Activated CD8-positive, alpha-beta memory T cell treated with anti-CD3 and anti-CD28 coated beads for 36 hours (primary cell): ENCODE data around the gene COTL1. TPM values are rescaled to one million over a fixed set of nuclear protein-coding genes. Genes with fewer than 3 reads are reported as not detected.

Experiments
- CTCF ChIA-PET: fragments of 350-600 bp; sonication (Branson Sonifier 250); formaldehyde crosslinking; loops from one replicate; lab custom pipeline; 2021; ENCODE audit warnings: antibody characterized with exemption; lab: Charles Lee
- POLR2A ChIA-PET: fragments of 350-600 bp; sonication (Branson Sonifier 250); formaldehyde crosslinking; loops from one replicate; lab custom pipeline; 2021; ENCODE audit warnings: antibody characterized with exemption; lab: Charles Lee
- total RNA-seq, 2 experiments: library from RNA; stranded (reverse); gene quantifications; one replicate each; pipeline ENCODE4 v1.2.3, GENCODE V29; 2021

The COTL1 gene
- total RNA-seq, 2 experiments from 2014 or later = 450 to 456 TPM

DNA sequence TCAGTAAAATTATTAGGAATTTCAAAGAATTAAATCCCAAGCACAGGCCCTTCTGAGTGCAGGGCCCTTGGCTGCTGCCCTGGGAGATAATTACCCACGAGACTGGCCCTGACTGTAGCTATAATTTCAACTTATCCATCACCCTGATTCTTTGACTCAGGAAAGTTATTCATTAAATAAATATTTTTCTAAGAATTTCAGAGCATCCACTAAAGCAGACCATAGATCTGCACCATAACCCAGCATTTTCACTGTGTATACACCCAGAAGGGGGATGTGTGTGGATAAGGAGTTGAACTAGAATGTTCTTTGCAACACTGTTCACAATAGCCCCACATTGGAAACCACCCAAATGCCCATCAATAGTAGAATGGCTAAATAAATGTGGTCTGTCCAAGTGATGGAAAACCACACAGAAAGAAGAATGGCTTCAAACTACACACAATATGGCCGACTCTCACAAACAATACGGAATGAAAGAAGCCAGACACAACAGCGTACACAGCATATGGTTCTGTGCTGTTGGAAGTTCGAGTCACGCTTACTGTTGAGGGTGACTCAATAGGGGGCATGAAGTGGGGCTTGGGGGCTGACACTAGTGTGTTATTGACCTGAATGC is 79.5 kb downstream of the COTL1 start:
- ChIA-PET CTCF (interaction anchor here (0.5 kb wide), 1 partner anchor 54 kb away, joined by 3 read pairs; no protein-coding TSS in a partner anchor), POLR2A (no interaction called here)

DNA sequence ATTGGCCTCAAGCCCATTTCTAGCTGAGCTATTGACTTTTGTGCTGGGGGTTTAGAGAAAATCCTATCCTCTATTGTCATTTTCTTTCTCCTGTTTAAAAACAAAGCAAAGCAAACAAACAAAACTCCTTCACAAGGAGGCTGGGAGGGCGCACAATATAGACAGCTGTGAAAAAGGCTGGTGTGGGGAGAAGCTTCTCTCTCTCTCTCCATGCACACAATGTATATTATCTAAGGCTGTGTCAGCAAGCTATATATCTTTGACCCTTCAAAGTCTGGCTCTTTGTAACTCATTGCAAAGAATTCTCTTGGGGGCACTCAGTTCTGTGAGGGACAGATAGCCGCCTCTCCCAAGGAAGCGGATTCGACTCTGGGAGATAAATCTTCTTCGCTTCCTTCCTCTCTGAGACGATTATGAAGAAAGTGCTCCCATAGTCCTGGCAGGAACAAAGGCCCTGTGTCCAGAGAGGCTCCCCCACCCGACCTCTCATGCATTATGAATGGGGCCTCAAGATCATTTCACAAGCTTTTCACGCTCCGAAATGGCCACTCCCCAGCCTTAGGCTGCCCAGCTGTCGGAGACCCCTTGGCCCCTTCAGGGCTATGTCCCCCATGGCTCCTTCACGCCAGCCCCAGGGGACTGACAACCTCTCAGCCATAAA is 80.3 kb downstream of the COTL1 start:
- ChIA-PET POLR2A (no interaction called here), CTCF (interaction anchor here (0.5 to 1.3 kb wide), 2 partner anchors 31 to 55 kb away, joined by 3 to 4 read pairs; no protein-coding TSS in a partner anchor)

DNA sequence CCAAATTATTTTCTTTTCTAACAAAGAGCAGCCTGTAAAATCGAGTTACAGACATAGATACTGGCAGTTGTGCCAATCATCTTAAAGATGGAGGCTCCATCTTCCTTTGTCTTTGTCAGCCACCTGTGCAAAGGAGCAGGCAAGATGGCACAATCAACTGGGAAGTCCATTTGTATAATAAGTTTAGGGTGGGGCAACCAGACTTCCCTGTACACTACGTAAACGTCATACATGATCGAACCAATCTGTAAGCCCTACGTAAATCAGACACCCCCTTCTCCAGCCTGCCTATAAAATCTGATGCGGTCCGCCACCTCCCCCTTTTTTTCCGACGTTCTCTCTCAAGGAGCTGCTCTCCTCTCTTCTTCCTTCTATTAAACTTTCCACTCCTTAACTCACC is 82.0 kb downstream of the COTL1 start:
- ChIA-PET POLR2A (no interaction called here), CTCF (interaction anchor here (0.6 kb wide), 1 partner anchor 447 kb away, joined by 3 read pairs; no protein-coding TSS in a partner anchor)

DNA sequence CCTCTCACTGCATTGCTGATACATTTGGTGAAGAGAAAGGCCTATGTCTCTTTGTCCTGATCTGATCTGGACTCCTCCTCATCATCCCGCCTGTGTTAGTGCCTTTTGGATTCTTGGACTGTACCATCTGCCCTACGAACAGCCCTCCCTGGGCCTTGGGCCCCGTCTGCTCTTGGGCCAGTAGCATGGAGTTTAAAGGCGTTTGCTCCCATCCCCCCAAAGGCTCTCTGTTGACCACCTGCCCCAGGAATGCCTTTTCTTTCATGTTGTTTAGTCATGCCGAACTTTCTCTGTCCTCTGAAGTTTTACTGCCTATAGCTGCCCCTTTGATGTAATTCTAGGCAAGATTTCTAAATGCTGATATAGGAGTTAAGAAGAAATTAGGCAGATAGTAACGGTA is 82.5 kb downstream of the COTL1 start:
- ChIA-PET POLR2A (no interaction called here), CTCF (interaction anchor here (0.6 kb wide), 1 partner anchor 446 kb away, joined by 3 read pairs; no protein-coding TSS in a partner anchor)

DNA sequence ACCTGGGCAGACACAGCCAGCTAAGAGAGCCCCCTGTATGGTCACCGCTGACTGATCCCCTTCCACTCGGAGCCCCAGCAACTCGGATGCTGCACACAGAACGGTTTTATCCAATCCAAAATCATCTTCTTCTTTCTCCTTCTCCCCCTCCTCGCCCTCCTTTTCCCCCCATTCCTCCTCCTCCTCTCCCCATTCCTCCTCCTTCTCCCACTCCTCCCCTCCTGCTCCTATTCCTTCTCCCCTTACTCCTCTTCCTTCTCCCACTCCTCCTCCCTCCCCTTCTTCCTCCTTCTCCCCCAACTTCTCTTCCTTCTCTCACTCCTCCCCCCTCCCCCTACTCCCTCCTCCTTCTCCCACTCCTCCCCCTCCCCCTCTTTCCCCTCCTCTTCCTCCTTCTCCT is 83.1 kb downstream of the COTL1 start:
- ChIA-PET CTCF (no interaction called here), POLR2A (no interaction called here)

DNA sequence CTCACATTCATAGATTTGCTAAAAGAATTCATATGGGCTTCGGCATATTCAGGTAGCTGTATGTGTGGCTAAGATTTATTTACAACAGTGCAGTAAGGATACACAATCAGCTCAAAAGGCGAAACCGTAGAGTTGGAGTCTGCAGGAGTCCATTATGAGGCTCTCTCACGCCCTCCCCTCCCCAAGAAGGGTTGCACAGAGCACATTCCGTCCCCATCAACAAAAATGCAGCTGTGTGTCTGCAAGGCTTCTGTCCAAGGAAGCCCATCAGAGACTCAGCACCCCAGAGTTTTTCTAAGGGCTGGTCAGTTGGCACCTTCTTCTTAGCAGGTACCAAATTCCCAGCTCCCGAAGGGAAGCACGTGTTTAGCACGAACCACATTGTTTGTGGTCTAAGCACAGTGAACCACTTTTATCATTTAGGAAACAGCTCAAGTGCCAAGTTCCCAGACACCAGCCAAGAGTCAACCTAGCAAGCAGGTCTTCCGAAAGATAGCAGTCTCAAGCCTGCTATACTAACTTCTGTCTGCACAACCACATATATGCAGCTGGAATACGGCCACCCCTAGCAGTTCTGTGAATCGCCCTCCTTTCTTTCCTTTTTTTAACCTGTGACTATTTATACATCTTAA is 84.9 kb downstream of the COTL1 start:
- ChIA-PET CTCF (interaction anchor here (0.7 to 1.4 kb wide), 4 partner anchors 15 to 94 kb away, joined by 3 to 4 read pairs (median 4); no protein-coding TSS in a partner anchor), POLR2A (no interaction called here)

DNA sequence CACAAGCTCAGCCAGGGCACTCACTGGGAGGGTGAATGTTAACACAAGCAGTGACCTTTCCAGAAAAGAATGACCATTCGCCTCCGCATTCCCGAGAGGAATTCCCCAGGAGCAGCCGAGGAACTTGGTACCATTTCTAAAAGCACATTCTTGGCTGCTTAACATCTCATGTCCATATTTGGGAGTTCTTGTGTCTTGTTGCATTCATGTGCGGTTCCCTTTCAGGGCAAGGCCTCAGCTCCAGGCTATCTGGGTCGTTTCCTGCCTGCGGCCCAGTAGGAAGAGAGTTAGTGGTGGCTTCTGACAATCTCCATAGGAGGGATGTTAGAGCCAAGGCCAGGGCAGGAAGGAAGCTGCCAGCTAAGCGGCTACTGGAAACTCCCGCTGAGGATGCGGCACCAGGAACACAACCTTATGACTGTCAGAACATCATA is 85.6 kb downstream of the COTL1 start:
- CTCF ChIA-PET = interaction anchor here (0.7 to 1.4 kb wide), 4 partner anchors 15 to 94 kb away, joined by 3 to 4 read pairs (median 4); no protein-coding TSS in a partner anchor
- POLR2A ChIA-PET = no interaction called here

DNA sequence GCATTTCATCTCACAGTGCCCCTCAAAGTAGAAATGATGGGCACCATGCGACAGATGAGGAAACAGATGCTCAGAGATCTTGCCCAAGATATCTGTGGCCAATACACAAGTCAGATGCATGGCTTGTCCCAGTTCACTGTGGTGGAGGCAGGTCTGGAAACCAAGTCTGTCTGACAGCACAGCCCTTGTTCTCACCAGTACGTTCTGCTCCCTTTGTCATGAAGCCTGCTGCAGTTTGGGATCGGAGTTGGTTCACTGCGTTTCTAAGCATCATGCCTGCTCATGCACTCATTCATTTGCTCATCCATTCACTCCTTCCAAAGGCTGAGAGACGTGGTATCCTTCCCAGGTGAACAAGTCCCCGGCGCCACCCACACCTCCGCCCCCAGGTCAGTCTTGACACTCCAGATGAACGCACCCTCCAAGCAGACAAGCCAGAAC is 86.2 kb downstream of the COTL1 start:
- POLR2A ChIA-PET = no interaction called here

DNA sequence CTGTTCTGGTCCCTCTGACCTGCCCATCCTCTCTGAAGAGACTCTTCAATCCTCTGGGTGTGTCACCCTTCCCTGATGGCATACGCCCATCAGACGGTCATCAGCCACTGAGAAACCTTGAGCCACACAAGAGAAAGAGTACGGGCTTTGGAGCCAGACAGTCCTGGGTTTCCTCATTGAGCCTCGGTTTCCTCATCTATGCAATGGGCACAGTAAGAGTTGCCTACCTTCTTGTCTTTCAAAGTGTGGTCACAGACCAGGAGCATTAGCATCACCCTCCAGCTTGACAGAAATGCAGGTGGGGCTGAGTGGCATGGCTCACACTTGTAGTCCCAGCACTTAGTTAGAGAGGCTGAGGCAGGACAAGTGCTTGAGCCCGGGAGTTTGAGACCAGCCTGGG is 87.3 kb downstream of the COTL1 start:
- ChIA-PET CTCF (interaction anchor here (1.0 kb wide), 1 partner anchor 11 kb away, joined by 3 read pairs; no protein-coding TSS in a partner anchor), POLR2A (interaction anchor here (0.5 to 1.0 kb wide), 2 partner anchors 40 to 85 kb away, joined by 3 to 6 read pairs; no protein-coding TSS in a partner anchor)

More for the DNA sequence above, 86.2 kb downstream of the COTL1 start:
- CTCF ChIA-PET = no interaction called here

DNA sequence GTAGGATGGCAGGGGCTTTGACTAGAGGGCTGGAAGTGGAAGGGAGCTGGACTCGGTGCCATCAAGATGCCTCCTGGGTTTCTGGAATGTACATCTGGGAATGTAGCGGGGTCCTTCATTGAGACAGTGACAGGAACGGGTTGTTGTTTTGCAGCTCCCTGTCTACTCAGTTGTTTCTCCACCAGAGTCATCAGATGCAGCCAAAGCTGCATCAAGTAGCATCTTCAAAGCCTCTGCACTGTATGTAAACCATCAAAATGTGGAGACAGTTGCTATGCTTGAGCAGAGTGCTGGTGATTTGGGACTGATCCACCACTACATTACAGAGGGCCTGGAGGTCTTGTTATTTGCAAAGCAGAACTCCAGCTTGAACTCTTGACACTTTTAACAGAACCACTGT is 88.3 kb downstream of the COTL1 start:
- POLR2A ChIA-PET = interaction anchor here (1.0 kb wide), 1 partner anchor 41 kb away, joined by 3 read pairs; no protein-coding TSS in a partner anchor
- CTCF ChIA-PET = interaction anchor here (1.0 kb wide), 2 partner anchors 10 kb away, joined by 3 read pairs; no protein-coding TSS in a partner anchor

DNA sequence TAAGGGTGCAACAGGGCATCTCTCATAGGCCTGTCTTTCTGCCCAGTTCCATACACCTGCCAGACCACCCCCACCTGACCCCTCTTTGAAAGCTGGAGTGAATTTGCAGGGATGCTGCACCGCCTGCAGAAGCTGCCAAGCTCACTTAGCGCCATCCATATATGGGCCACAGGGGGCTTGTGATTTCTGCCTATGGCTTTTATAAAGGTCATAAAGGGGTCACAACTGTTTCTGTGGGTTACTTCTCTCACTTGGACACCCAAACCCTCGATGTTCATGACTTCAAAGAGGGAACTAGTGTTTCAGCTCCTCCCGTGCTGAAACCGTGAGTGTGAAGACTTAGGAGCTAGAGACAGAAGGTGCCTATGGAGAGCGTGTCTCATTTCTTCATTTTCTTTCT is 89.6 kb downstream of the COTL1 start:
- CTCF ChIA-PET = interaction anchor here (0.6 to 0.9 kb wide), 3 partner anchors 10 to 30 kb away, joined by 3 read pairs; no protein-coding TSS in a partner anchor
- POLR2A ChIA-PET = no interaction called here

DNA sequence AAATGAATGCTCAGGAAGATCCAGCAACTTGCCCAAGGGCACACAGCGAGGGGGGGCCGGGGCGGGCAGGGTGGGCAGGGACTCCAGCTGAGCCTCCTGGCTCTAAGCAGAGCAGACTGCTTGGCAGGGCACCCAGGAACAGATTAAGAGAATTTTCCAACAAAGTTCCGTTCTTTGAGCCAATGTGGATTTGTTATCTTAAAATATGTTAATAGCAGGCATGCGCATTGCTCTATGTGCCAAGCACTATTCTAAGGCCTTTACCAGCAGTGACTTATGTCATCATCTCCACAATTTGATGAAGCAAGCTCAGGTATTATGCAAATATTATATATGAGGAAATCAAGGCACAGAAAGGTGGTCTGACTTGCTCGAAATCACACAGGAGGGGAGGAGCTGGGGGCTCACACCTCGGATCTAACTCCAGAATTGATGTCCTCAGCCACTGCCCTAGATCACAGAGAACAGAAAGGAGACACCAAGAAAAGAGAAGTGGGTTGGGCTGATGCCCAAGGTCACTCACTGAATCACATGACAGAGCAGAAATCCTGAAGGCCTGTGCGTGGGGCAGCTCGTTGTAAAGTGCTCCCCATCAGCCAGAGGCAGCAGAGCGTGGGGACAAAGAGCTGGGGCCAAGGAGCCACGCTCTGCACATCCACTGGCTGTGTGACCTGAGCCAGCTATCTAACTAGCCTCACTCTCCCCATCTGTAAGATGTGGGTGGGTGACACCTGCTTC is 90.2 kb downstream of the COTL1 start:
- ChIA-PET POLR2A (interaction anchor here (0.5 kb wide), 1 partner anchor 95 kb away, joined by 4 read pairs; no protein-coding TSS in a partner anchor), CTCF (interaction anchor here (0.6 to 0.9 kb wide), 3 partner anchors 9 to 29 kb away, joined by 3 read pairs; no protein-coding TSS in a partner anchor)

DNA sequence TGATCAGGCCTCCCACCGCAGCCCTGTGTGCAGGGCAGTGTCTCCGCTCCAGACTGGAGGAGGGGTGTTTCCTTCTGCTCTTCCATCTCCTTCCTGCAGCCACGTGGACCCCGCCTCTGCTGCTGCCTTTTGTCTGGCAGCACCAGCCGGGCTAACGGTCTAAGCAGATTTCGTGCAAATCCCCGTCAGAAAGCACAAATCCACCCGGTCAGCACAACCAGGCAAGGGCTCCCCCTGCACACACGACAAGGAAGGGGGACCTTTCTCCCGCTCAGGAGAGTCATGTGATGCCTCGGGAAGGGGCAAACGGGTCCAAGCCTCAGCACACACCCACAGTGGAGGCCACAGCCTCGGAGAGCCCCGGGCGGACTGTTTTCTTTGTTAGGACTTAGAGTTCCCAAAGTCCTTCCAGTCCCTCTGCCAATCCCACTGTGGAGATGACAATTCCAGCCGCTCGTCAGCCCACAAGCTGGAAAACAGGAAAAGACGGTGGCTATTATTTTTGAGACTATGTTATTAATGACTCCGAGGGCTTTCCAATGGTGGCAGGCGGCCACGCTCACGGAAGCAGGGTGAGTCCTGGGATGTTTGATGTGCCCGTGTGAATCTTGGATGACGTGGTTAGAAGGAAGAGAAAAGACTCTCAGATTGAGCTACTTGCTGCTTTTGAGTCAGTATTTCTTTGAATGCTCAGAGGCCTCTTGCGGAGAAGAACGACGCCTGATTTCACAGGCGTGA is 90.9 kb downstream of the COTL1 start:
- ChIA-PET POLR2A (interaction anchor here (0.5 kb wide), 1 partner anchor 96 kb away, joined by 4 read pairs; no protein-coding TSS in a partner anchor), CTCF (interaction anchor here (0.9 to 1.0 kb wide), 2 partner anchors 13 to 25 kb away, joined by 3 read pairs; no protein-coding TSS in a partner anchor)

DNA sequence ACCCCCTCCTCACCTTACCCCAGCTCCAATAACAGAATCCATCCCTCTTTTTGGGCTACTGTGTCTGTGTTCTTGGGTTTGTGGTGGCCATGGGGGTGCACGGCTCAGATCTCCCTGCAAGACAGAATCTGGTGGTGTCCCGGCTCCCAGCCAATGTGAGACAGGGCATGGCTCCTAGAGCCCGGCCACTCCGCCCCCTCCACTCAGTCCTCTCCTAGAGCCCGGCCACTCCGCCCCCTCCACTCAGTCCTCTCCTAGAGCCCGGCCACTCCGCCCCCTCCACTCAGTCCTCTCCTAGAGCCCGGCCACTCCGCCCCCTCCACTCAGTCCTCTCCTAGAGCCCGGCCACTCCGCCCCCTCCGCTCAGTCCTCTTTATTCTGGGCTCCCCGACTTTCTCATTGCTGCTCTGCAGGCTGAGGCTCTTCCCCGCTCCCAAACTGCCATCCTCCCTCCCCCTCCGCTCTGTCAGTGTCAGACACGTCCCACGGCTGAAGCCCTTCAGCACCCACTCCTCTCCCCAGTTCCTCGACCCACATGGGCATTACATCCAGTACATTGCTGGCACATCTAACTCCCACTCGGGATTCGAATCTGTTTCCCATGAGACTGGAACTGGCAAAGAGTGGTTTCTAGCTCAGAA is 92.8 kb downstream of the COTL1 start:
- CTCF ChIA-PET = interaction anchor here (1.1 kb wide), 1 partner anchor 14 kb away, joined by 3 read pairs; no protein-coding TSS in a partner anchor

DNA sequence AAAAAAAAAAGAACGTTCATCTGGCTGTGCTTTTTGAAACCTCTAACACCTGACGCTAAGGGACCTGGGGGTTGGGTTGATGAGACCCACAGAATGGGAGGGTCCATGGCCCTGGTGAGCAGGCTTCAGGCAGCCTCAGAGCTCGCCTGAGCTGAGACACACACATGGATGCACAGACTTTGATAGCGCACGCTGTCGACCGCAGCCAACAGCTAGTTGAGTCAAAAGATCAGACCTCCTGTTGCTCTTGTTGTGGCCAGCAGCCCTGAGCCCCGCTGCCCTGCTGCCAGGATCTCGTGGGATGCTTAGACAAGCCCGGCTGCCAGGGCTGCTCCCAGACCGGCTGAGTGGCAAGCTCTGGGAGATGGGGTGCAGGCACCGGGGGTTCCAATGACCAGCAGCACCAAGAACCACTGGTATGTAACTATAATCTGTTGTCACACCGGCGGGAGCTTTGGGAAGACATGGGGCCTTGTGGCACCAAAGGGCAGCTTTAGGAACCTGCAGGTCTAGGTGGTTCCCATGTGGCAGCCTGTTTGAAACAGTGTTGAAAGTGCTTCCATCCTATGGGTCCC is 93.4 kb downstream of the COTL1 start:
- POLR2A ChIA-PET = interaction anchor here (0.6 to 0.7 kb wide), 2 partner anchors 16 to 76 kb away, joined by 3 to 6 read pairs; no protein-coding TSS in a partner anchor
- CTCF ChIA-PET = interaction anchor here (1.0 to 1.1 kb wide), 2 partner anchors 14 to 18 kb away, joined by 3 read pairs; no protein-coding TSS in a partner anchor

More for the DNA sequence above, 92.8 kb downstream of the COTL1 start:
- POLR2A ChIA-PET = interaction anchor here (0.7 kb wide), 1 partner anchor 15 kb away, joined by 3 read pairs; no protein-coding TSS in a partner anchor

DNA sequence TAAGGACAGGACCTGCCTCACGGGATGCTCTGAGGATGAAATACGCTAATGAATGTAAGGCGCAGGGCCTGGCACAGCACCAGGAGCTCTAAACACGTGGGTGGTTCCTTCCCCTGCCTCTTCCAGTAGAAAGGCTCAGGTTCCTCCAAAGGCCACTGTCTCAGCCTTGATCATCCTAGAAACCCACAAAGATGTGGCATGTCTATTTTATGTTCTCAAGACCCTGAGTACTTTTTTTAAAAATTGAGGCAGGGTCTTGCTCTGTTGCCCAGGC is 96.4 kb downstream of the COTL1 start:
- ChIA-PET POLR2A (no interaction called here), CTCF (interaction anchor here (1.2 to 1.7 kb wide), 2 partner anchors 20 to 102 kb away, joined by 3 to 6 read pairs; no protein-coding TSS in a partner anchor)
